SK-N-SH treated with all-trans-retinoic acid at 6 μM for 48 hours (cell line): ENCODE measurements around the gene CLEC7A.

Source experiments
- CREB5 ChIP-seq: fragments of 250-450 bp; sonication (Bioruptor Pico); IDR thresholded peaks from 2 replicates; pipeline ENCODE4 v1.5.1; 2020; ENCODE audit warnings: low read depth, mild to moderate bottlenecking, moderate library complexity
- CSDC2 ChIP-seq: fragments of 250-450 bp; sonication (Bioruptor Pico); IDR thresholded peaks from 2 replicates; pipeline ENCODE4 v1.5.0; 2020; ENCODE audit warnings: mild to moderate bottlenecking, moderate library complexity
- CSRNP3 ChIP-seq: fragments of 250-450 bp; sonication (Bioruptor Pico); IDR thresholded peaks from 2 replicates; pipeline ENCODE4 v1.5.1; 2021; ENCODE audit warnings: mild to moderate bottlenecking, moderate library complexity
- OSR1 ChIP-seq: fragments of 250-450 bp; sonication (Bioruptor Pico); IDR thresholded peaks from 2 replicates; pipeline ENCODE4 v1.8.0; 2022; ENCODE audit warnings: moderate library complexity, mild to moderate bottlenecking, inconsistent platforms
- PPARA ChIP-seq: fragments of 250-450 bp; sonication (Bioruptor Pico); IDR thresholded peaks from 2 replicates; pipeline ENCODE4 v1.5.0; 2020; ENCODE audit warnings: mild to moderate bottlenecking, borderline replicate concordance
- TOX ChIP-seq: fragments of 250-450 bp; sonication (Bioruptor Pico); IDR thresholded peaks from 2 replicates; pipeline ENCODE4 v1.8.0; 2021; ENCODE audit warnings: mild to moderate bottlenecking, moderate library complexity, borderline replicate concordance

DNA sequence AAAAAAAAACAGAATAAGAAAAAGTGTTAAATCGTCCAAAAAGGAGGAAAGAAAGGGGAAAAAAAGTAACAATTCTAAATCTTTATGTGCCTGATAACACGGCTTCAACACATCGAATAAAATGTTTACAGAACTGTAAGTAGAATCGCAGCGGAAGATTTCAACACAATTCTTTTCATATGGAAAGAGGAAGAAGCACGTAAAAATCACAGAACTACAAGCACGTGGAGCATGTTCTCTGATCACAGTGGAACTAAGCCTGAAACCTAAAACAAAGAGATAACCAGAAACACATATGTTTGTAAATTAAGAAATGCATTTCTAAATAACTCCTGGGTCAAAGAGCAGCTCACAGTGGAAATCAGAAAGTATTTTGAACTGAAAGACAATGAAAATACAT is 8.7 kb downstream of the CLEC7A start:
- TF ChIP-seq PPARA (CRISPR knock-in tag) (no peak), CSRNP3 (no peak), OSR1 (CRISPR knock-in tag) (no peak), CREB5 (CRISPR knock-in tag) (no peak), TOX (CRISPR knock-in tag) (no peak), CSDC2 (CRISPR knock-in tag) (no peak)
